ENCODE data around the gene CACNA1I. TPM values are rescaled to one million over a fixed set of nuclear protein-coding genes. Genes with fewer than 3 reads are reported as not detected.

CACNA1I gene
- total RNA-seq, 4 donors from 2014 or later = under 0.01 to 0.15 TPM; not detected in 2

DNA sequence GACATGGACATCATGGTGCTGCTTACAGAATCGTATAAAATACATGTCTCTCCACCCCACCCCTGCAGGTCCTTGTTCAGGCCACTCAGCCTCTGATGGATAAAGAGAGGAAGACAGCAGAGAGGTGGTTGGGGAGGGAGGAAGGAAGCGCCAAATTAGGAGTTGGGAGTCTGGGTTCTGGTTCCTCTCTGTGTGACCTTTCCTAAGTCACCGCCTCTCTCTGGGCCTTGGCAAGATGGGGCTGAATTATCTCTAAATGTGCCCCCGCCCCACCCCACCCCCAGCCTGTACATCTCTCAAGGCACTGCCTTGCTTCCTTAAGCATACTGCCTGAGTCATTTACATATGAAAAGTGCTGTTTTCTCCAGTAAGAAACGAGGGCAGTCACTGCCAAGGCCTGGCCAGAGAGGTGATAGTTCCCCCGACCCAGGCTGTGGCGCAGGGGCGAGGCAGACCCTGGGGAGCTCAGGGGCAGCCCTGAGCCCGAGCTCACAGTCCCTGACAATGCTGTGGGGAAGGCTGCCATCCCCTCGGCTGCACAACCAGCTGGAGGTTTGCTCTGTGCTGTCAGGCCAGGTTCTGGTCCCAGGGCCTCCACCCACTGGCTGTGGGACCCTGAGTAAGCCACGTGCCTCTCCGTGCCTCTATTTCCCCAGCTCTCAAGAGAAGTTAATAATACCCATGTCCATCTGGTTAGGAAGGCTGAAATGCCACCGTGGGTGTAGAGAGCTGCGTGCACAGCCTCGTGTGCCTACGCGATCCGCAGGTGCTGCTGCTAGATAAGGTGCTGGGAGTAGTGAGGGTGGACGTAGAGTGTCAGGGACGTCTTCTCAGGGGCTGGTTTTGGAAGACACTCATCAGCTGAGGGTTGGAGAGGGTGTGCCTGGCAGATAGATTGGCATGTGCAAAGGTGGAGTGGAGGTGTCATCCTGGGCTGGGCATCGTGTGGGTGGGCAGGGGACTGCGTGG lies 55.3 kb downstream of the CACNA1I start:
- no peak overlapping the region for H3K27ac ChIP-seq
- H3K9me3 ChIP-seq = no peaks in the 10 kb centered on the region
- H3K4me3 ChIP-seq = no peak overlapping the region
- intact Hi-C loops (cut with DNase I; ENCODE audit: low total_unique reads) = no loop called here
- H3K4me1 ChIP-seq = no peaks in the 10 kb centered on the region
- H3K27me3 ChIP-seq = peaks cover 0 to 15% of the 10 kb centered on the region in 2 donors
- H3K36me3 ChIP-seq = no peaks in the 10 kb centered on the region
- DNase-seq = no peak
- TF ChIP-seq, protein P1, sequence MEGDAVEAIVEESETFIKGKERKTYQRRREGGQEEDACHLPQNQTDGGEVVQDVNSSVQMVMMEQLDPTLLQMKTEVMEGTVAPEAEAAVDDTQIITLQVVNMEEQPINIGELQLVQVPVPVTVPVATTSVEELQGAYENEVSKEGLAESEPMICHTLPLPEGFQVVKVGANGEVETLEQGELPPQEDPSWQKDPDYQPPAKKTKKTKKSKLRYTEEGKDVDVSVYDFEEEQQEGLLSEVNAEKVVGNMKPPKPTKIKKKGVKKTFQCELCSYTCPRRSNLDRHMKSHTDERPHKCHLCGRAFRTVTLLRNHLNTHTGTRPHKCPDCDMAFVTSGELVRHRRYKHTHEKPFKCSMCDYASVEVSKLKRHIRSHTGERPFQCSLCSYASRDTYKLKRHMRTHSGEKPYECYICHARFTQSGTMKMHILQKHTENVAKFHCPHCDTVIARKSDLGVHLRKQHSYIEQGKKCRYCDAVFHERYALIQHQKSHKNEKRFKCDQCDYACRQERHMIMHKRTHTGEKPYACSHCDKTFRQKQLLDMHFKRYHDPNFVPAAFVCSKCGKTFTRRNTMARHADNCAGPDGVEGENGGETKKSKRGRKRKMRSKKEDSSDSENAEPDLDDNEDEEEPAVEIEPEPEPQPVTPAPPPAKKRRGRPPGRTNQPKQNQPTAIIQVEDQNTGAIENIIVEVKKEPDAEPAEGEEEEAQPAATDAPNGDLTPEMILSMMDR (IDR thresholded peaks at IDR 0.05) = no peak
- no peak for TF ChIP-seq POLR2A (IDR thresholded peaks at IDR 0.05)

GRCh38 chr22:39627208-39627607 lies 56.7 kb downstream of the CACNA1I start:
- H3K4me1 ChIP-seq = no peaks in the 10 kb centered on the region
- TF ChIP-seq, protein P1 (IDR thresholded peaks at IDR 0.05) = no peak
- no peak for TF ChIP-seq POLR2A (IDR thresholded peaks at IDR 0.05)
- no peak for DNase-seq
- H3K27ac ChIP-seq = no peak overlapping the region
- H3K4me3 ChIP-seq = no peak overlapping the region
- intact Hi-C loops (cut with DNase I; ENCODE audit: low total_unique reads) = no loop called here
- peaks cover 0 to 8% of the 10 kb centered on the region in 2 donors for H3K27me3 ChIP-seq
- no peaks in the 10 kb centered on the region for H3K9me3 ChIP-seq
- no peaks in the 10 kb centered on the region for H3K36me3 ChIP-seq

GRCh38 chr22:39627865-39628562 lies 57.5 kb downstream of the CACNA1I start:
- DNase-seq = no peak
- no peaks in the 10 kb centered on the region for H3K9me3 ChIP-seq
- H3K4me1 ChIP-seq = no peaks in the 10 kb centered on the region
- intact Hi-C loops (cut with DNase I; ENCODE audit: low total_unique reads) = no loop called here
- no peaks in the 10 kb centered on the region for H3K27me3 ChIP-seq
- H3K4me3 ChIP-seq = no peak overlapping the region
- no peak overlapping the region for H3K27ac ChIP-seq
- no peaks in the 10 kb centered on the region for H3K36me3 ChIP-seq
- TF ChIP-seq, protein P1 (IDR thresholded peaks at IDR 0.05) = no peak
- TF ChIP-seq POLR2A (IDR thresholded peaks at IDR 0.05) = no peak

DNA sequence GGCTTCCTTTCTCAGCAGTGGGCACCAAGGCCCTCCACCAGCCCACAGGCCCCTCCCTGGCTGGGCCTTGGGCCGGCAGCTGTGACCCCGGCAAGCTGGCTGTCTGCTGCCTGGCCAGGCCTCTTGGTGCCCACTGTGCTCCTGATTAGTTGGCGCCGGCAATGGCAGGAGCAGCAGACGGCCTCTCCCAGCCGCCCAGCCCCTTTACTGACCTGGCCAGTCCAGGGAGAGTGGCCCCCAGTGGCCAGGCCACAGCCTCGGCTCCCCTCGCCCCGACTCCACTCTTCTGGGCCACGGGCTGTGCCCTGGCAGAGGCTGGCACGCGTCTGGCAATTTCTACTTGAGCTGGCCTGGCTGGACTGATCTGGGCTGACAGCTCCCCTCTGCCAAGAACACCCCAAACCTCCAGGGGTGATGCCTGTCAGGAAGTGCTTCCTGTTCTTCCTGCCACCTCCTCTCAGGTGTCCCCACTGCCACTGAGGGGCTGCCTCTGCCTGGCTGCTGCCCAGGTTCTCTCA lies 58.1 kb downstream of the CACNA1I start:
- TF ChIP-seq, protein P1 (IDR thresholded peaks at IDR 0.05) = no peak
- TF ChIP-seq POLR2A (IDR thresholded peaks at IDR 0.05) = no peak
- Histone ChIP-seq H3K27ac (no peak overlapping the region), H3K36me3 (no peaks in the 10 kb centered on the region), H3K9me3 (no peaks in the 10 kb centered on the region), H3K4me1 (no peaks in the 10 kb centered on the region), H3K4me3 (no peak overlapping the region), H3K27me3 (no peaks in the 10 kb centered on the region)
- DNase-seq = no peak
- intact Hi-C loops (cut with DNase I; ENCODE audit: low total_unique reads) = no loop called here
